Fibroblast of mammary gland (primary cell): ENCODE data around the gene COX5B.
"Not testable (repeated sequence)": the region's sequence is repeated elsewhere in the genome, so short reads cannot be mapped to it uniquely, and the experiment has no call there.

Source experiments
- DNase-seq: peaks from one replicate; pipeline ENCODE4 v3.0.0-alpha.2; 2010; ENCODE audit warnings: low read depth
- H3K4me3 ChIP-seq: 2 replicates; pipeline ENCODE4 v1.5.1; 2011; ENCODE audit warnings: low read depth, mild to moderate bottlenecking, low read length, moderate library complexity; ENCODE audit not compliant: control insufficient read depth
- CTCF ChIP-seq: conservative IDR thresholded peaks from 2 replicates; pipeline ENCODE4 v1.5.1; 2011; ENCODE audit warnings: low read depth, low read length, inconsistent platforms; ENCODE audit not compliant: control insufficient read depth, insufficient read depth

The COX5B gene

GRCh38 chr2:97645695-97646629 is at the start of gene COX5B:
Gene COX5B, plus strand, starts transcription at chr2:97646062. Its CDS starts 25 bp downstream, at chr2:97646087.
- TF ChIP-seq CTCF, result no peak
- DNase-seq, result peak; percentile 93
- peak within 1 kb of the TSS; percentile 96 for H3K4me3 ChIP-seq

- H3K4me3 ChIP-seq, result not testable (repeated sequence)
Observed at GRCh38 chr2:97596180-97596579, 49.7 kb upstream of the COX5B start.

GRCh38 chr2:97601537-97601936 is 44.3 kb upstream of the COX5B start:
- DNase-seq, H3K4me3 ChIP-seq: not testable (repeated sequence)

More at GRCh38 chr2:97596180-97596579, 49.7 kb upstream of the COX5B start:
- DNase-seq, result not testable (repeated sequence)

GRCh38 chr2:97605109-97605508 is 40.8 kb upstream of the COX5B start:
- not testable (repeated sequence) for DNase-seq

GRCh38 chr2:97605524-97606339 is 40.1 kb upstream of the COX5B start:
- H3K4me3 ChIP-seq, DNase-seq: not testable (repeated sequence)

More at GRCh38 chr2:97605109-97605508, 40.8 kb upstream of the COX5B start:
- not testable (repeated sequence) for H3K4me3 ChIP-seq

GRCh38 chr2:97608745-97609144 is 37.1 kb upstream of the COX5B start:
- DNase-seq, H3K4me3 ChIP-seq: not testable (repeated sequence)

GRCh38 chr2:97611895-97612294 is 34.0 kb upstream of the COX5B start:
- DNase-seq, H3K4me3 ChIP-seq: not testable (repeated sequence)

- DNase-seq, result not testable (repeated sequence)
Observed at GRCh38 chr2:97615746-97616145, 30.1 kb upstream of the COX5B start.

GRCh38 chr2:97617911-97618310 is 28.0 kb upstream of the COX5B start:
- TF ChIP-seq CTCF, result no peak
- H3K4me3 ChIP-seq, result no peak overlapping the region
- no peak for DNase-seq

More at GRCh38 chr2:97615746-97616145, 30.1 kb upstream of the COX5B start:
- H3K4me3 ChIP-seq, result not testable (repeated sequence)

- peak; percentile 21 for DNase-seq
- not testable (repeated sequence) for H3K4me3 ChIP-seq
Observed at GRCh38 chr2:97618939-97619827, 26.7 kb upstream of the COX5B start.

GRCh38 chr2:97620492-97620891 is 25.4 kb upstream of the COX5B start:
- DNase-seq, H3K4me3 ChIP-seq: not testable (repeated sequence)

- not testable (repeated sequence) for DNase-seq, H3K4me3 ChIP-seq
Observed at GRCh38 chr2:97622976-97623375, 22.9 kb upstream of the COX5B start.

GRCh38 chr2:97625354-97626048 is 20.4 kb upstream of the COX5B start:
- DNase-seq, H3K4me3 ChIP-seq: not testable (repeated sequence)

GRCh38 chr2:97626049-97626430 is 19.8 kb upstream of the COX5B start:
- not testable (repeated sequence) for H3K4me3 ChIP-seq, DNase-seq
